Measurements from ENCODE around the gene BLOC1S1.

Gene BLOC1S1

DNA sequence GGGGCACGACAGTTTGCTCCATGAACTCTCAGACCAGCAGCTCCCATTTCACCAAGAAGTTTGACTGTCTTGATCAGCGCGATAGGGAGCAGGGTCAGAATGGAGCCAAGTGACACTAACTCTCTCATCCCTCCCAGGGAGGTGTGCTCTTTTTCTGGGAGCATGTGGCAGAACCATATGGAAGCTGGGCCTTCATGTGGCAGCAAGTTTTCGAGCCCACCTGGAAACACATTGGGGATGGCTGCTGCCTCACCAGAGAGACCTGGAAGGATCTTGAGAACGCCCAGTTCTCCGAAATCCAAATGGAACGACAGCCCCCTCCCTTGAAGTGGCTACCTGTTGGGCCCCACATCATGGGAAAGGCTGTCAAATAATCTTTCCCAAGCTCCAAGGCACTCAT is 32.2 kb upstream of the BLOC1S1 start:
- Histone ChIP-seq H3K36me3 (no peaks in the 10 kb centered on the region), H3K4me1 (ENCODE audit: control insufficient read depth in 1 of 2, insufficient read depth in 1 of 2, low read depth in 1 of 2, low read length in 1 of 2) (peaks cover 11 to 12% of the 10 kb centered on the region in 2 experiments), H3K27me3 (no peaks in the 10 kb centered on the region), H3K9me3 (no peaks in the 10 kb centered on the region), H3K27ac (no peak overlapping the region), H3K4me3 (ENCODE audit: low read depth in 1 of 2, low read length in 1 of 2) (no peak overlapping the region)
- TF ChIP-seq, protein P1, sequence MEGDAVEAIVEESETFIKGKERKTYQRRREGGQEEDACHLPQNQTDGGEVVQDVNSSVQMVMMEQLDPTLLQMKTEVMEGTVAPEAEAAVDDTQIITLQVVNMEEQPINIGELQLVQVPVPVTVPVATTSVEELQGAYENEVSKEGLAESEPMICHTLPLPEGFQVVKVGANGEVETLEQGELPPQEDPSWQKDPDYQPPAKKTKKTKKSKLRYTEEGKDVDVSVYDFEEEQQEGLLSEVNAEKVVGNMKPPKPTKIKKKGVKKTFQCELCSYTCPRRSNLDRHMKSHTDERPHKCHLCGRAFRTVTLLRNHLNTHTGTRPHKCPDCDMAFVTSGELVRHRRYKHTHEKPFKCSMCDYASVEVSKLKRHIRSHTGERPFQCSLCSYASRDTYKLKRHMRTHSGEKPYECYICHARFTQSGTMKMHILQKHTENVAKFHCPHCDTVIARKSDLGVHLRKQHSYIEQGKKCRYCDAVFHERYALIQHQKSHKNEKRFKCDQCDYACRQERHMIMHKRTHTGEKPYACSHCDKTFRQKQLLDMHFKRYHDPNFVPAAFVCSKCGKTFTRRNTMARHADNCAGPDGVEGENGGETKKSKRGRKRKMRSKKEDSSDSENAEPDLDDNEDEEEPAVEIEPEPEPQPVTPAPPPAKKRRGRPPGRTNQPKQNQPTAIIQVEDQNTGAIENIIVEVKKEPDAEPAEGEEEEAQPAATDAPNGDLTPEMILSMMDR (IDR thresholded peaks at IDR 0.05): no peak

DNA sequence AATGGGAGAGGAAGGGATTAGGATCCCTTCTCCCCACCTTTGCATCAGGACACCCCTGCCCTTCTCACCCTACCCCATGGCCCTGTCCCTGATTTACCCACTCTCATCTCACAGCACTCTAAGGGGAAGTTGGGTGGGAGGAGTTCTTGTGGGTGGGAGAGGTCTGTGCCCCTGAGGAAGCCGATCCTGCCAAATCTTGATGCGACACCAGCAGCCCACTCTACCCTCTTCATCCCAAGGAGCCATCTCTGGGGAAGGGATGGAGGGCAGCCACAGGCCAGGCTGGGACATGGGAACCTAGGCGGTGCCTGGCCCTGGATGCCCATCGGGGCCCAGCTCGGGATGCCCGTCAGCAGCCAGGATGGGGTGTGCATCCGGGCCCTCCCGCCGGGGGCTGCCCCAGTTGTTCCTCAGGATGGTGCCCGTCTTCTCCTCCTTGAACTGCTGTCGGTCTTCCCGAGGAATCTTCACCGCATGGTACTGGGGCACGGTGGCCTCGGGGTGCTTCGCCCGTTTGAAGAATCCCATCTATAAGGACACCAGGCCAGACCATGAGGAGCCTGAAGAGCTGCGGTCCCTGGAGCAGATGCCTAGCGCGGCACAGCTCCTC is 31.0 kb upstream of the BLOC1S1 start:
- H3K9me3 ChIP-seq: no peaks in the 10 kb centered on the region
- TF ChIP-seq, protein P1 (IDR thresholded peaks at IDR 0.05): no peak
- no peaks in the 10 kb centered on the region for H3K36me3 ChIP-seq

DNA sequence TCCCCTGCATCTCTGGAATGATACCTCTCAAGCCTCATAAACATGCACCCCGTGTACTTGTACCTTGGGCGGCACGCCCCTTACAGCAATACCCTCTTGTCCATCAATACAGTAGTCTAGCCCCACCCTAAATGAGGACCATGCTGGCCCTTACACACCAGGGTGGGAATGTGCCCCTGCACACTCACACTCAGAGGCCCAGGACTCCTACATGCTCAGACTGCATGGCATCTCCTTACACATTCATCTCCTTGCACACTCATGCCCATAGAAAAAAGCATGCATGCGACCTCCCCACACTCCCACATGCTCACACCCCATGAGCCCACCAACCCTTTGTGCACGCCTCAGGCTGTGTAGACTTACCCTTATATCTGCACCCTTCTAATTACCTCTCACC is 30.2 kb upstream of the BLOC1S1 start:
- Histone ChIP-seq H3K27me3 (no peaks in the 10 kb centered on the region), H3K27ac (no peak overlapping the region), H3K4me1 (ENCODE audit: control insufficient read depth in 1 of 2, insufficient read depth in 1 of 2, low read depth in 1 of 2, low read length in 1 of 2) (peaks cover 11 to 12% of the 10 kb centered on the region in 2 experiments), H3K9me3 (no peaks in the 10 kb centered on the region), H3K4me3 (ENCODE audit: low read depth in 1 of 2, low read length in 1 of 2) (no peak overlapping the region), H3K36me3 (no peaks in the 10 kb centered on the region)
- TF ChIP-seq, protein P1 (IDR thresholded peaks at IDR 0.05): no peak

More for the DNA sequence above, 31.0 kb upstream of the BLOC1S1 start:
- Histone ChIP-seq H3K27ac (no peak overlapping the region), H3K27me3 (no peaks in the 10 kb centered on the region), H3K4me3 (ENCODE audit: low read depth in 1 of 2, low read length in 1 of 2) (no peak overlapping the region), H3K4me1 (ENCODE audit: control insufficient read depth in 1 of 2, insufficient read depth in 1 of 2, low read depth in 1 of 2, low read length in 1 of 2) (peaks cover 11 to 12% of the 10 kb centered on the region in 2 experiments)

DNA sequence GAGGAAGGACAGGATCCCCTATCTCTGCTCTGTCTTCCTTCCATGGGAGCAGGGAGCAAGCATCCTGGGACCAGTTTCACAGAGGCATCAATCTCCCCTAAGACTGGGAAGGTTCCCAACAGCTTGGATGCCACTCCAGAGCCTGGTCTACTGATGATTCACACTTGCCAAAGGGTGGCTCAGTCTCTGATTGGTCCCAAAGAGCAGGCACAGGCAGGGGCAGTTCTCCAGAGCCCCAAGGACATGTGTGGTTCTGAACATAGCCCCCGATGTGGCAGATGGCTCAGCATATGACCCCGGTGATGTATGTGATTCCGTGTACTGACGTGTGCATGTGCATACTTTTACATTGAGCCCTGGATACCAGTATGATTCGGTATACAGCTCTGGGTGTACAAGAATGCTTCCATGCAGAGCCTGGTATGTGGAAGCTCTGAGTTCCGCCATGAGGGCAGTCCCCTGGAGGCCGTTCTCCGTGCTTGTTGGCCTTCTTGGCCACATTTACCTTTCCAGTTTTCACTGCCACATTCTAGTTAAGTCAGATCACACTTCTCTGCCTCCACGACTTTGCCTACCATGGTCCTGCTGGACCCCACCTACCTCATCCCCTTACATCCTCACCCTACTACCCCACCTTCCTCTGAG is 29.4 kb upstream of the BLOC1S1 start:
- no peak overlapping the region for H3K27ac ChIP-seq

DNA sequence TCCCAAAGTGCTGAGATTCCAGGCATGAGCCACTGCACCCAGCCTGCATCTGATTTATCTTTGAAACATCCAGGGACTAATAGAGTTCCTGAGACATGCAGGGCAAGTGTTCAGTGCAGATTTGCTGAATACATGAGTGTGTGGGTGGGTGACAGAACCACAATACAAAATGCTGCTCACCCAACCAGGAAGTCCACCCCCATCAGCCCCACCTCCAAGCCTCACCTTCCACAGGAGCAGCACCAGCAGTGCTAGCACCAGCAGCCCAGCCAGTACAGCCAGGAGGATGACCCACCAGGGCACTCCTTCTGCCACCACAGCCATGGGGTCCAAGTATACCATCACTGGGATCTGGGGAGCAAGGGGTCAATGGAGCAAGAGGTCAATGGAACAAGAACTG is 28.1 kb upstream of the BLOC1S1 start:
- H3K27me3 ChIP-seq: no peaks in the 10 kb centered on the region
- no peaks in the 10 kb centered on the region for H3K9me3 ChIP-seq
- H3K4me1 ChIP-seq (ENCODE audit: control insufficient read depth in 1 of 2, insufficient read depth in 1 of 2, low read depth in 1 of 2, low read length in 1 of 2): no peaks in the 10 kb centered on the region
- H3K27ac ChIP-seq: no peak overlapping the region
- TF ChIP-seq, protein P1 (IDR thresholded peaks at IDR 0.05): no peak
- no peaks in the 10 kb centered on the region for H3K36me3 ChIP-seq
- no peak overlapping the region for H3K4me3 ChIP-seq (ENCODE audit: low read depth in 1 of 2, low read length in 1 of 2)

More for the DNA sequence above, 29.4 kb upstream of the BLOC1S1 start:
- Histone ChIP-seq H3K4me3 (ENCODE audit: low read depth in 1 of 2, low read length in 1 of 2) (no peak overlapping the region), H3K9me3 (no peaks in the 10 kb centered on the region), H3K4me1 (ENCODE audit: control insufficient read depth in 1 of 2, insufficient read depth in 1 of 2, low read depth in 1 of 2, low read length in 1 of 2) (peaks cover 3 to 6% of the 10 kb centered on the region in 2 experiments), H3K36me3 (no peaks in the 10 kb centered on the region), H3K27me3 (no peaks in the 10 kb centered on the region)
- TF ChIP-seq, protein P1 (IDR thresholded peaks at IDR 0.05): no peak
